Right lobe of liver (tissue), 4 donors: ENCODE measurements around the gene INPP5J.

Source experiments
- CTCF ChIP-seq, 4 donors: fragments of 200-600 bp in 3 of 4; fragments of 450-650 bp in 1 of 4; IDR thresholded peaks; one replicate each; pipeline versions ENCODE4 v1.5.1 to v1.8.0; 2016 to 2022; ENCODE audit warnings: antibody characterized with exemption in 4 of 4, mild to moderate bottlenecking in 2 of 4
- POLR2A ChIP-seq: fragments of 450-650 bp; IDR thresholded peaks from one replicate; pipeline ENCODE4 v1.6.1; 2017; ENCODE audit warnings: antibody characterized with exemption, mild to moderate bottlenecking
- donor health status: DM: no; HTN: no; CAD: no.
- donor health status: DM: no; HTN: no; CAD: no.
- donor health status: DM: no; HTN: yes; CAD: no.

GRCh38 chr22:31122532-31123291 is at the start of gene INPP5J:
- TF ChIP-seq CTCF (IDR thresholded peaks at IDR 0.05) (no peak), POLR2A (no peak)
